Measurements from ENCODE around the gene LRMDA. TPM values are rescaled to one million over a fixed set of nuclear protein-coding genes. Genes with fewer than 3 reads are reported as not detected.

Gene LRMDA
- total and polyA plus RNA-seq, 2 of the 13 experiments (the other 11 are each of a cell fraction or from before 2014, with no cell fraction given), result 13.4 to 22.0 TPM

DNA sequence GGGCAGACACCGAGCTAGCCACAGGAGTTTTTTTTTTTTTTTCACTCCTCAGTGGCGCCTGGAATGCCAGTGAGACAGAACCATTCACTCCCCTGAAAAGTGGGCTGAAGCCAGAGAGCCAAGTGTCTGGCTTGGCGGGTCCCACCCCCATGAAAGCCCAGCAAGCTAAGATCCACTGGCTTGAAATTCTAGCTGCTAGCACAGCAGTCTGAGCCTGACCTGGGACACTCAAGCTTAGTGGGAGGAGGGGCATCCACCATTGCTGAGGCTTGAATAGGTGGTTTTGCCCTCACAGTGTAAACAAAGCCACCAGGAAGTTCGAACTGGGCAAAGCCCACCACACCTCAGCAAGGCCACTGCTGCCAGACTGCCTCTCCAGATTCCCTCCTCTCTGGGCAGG lies 144.5 kb downstream of the LRMDA start:
- ChIA-PET POLR2A (no interaction called here), CTCF (ENCODE audit: low intra/inter-chr PET ratio, low total read pairs) (no interaction called here)
- Histone ChIP-seq H2AFZ (ENCODE audit: low read length) (no peak overlapping the region), H4K20me1 (ENCODE audit: insufficient read depth, low read length) (no peaks in the 10 kb centered on the region), H3K36me3 (replicated peaks in 1 of 2; ENCODE audit: control insufficient read depth in 1 of 2, insufficient read depth in 2 of 2, low read length in 2 of 2) (no peaks in the 10 kb centered on the region; a peak in 1 of 5 replicates), H3K27ac (ENCODE audit: extremely low read length, insufficient read depth, low read length) (no peak overlapping the region), H3K9me3 (ENCODE audit: low read length) (peaks cover 41% of the 10 kb centered on the region), H3K9ac (ENCODE audit: insufficient read depth, low read depth, low read length) (no peak overlapping the region), H3K4me3 (replicated peaks in 1 of 3; ENCODE audit: insufficient read depth in 1 of 3, low read depth in 2 of 3, low read length in 3 of 3) (no peak overlapping the region), H3K4me1 (ENCODE audit: insufficient read depth, low read length) (0 out of 2 replicates have a peak, but pooled peaks cover 6% of the 10 kb centered on the region), H3K4me2 (ENCODE audit: low read depth, low read length) (no peak overlapping the region), H3K79me2 (ENCODE audit: insufficient read depth, low read length) (no peaks in the 10 kb centered on the region), H3K27me3 (ENCODE audit: control insufficient read depth in 1 of 2, insufficient read depth in 2 of 2, low read length in 2 of 2) (no peaks in the 10 kb centered on the region)
- WGBS (ENCODE audit: low lambda C conversion rate), result 86% methylated on average over 3 of the region's 4 CpGs
- FAIRE-seq (no peak), DNase-seq (ENCODE audit: low spot score) (no peak), ATAC-seq (no peak)
- TF ChIP-seq, protein P1, sequence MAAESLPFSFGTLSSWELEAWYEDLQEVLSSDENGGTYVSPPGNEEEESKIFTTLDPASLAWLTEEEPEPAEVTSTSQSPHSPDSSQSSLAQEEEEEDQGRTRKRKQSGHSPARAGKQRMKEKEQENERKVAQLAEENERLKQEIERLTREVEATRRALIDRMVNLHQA (CRISPR knock-in tag; IDR thresholded peaks at IDR 0.05), result no peak
- TF ChIP-seq FOXJ3 (CRISPR knock-in tag; IDR thresholded peaks at IDR 0.05; ENCODE audit: borderline replicate concordance), result no peak
- TF ChIP-seq, protein P2, sequence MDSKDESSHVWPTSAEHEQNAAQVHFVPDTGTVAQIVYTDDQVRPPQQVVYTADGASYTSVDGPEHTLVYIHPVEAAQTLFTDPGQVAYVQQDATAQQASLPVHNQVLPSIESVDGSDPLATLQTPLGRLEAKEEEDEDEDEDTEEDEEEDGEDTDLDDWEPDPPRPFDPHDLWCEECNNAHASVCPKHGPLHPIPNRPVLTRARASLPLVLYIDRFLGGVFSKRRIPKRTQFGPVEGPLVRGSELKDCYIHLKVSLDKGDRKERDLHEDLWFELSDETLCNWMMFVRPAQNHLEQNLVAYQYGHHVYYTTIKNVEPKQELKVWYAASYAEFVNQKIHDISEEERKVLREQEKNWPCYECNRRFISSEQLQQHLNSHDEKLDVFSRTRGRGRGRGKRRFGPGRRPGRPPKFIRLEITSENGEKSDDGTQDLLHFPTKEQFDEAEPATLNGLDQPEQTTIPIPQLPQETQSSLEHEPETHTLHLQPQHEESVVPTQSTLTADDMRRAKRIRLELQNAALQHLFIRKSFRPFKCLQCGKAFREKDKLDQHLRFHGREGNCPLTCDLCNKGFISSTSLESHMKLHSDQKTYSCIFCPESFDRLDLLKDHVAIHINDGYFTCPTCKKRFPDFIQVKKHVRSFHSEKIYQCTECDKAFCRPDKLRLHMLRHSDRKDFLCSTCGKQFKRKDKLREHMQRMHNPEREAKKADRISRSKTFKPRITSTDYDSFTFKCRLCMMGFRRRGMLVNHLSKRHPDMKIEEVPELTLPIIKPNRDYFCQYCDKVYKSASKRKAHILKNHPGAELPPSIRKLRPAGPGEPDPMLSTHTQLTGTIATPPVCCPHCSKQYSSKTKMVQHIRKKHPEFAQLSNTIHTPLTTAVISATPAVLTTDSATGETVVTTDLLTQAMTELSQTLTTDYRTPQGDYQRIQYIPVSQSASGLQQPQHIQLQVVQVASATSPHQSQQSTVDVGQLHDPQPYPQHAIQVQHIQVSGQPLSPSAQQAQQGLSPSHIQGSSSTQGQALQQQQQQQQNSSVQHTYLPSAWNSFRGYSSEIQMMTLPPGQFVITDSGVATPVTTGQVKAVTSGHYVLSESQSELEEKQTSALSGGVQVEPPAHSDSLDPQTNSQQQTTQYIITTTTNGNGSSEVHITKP (CRISPR knock-in tag; IDR thresholded peaks at IDR 0.05; ENCODE audit: low read depth), result no peak
- TF ChIP-seq, protein P3, sequence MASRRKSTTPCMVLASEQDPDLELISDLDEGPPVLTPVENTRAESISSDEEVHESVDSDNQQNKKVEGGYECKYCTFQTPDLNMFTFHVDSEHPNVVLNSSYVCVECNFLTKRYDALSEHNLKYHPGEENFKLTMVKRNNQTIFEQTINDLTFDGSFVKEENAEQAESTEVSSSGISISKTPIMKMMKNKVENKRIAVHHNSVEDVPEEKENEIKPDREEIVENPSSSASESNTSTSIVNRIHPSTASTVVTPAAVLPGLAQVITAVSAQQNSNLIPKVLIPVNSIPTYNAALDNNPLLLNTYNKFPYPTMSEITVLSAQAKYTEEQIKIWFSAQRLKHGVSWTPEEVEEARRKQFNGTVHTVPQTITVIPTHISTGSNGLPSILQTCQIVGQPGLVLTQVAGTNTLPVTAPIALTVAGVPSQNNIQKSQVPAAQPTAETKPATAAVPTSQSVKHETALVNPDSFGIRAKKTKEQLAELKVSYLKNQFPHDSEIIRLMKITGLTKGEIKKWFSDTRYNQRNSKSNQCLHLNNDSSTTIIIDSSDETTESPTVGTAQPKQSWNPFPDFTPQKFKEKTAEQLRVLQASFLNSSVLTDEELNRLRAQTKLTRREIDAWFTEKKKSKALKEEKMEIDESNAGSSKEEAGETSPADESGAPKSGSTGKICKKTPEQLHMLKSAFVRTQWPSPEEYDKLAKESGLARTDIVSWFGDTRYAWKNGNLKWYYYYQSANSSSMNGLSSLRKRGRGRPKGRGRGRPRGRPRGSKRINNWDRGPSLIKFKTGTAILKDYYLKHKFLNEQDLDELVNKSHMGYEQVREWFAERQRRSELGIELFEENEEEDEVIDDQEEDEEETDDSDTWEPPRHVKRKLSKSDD (CRISPR knock-in tag; IDR thresholded peaks at IDR 0.05; ENCODE audit: low read depth), result no peak
- TF ChIP-seq TCF12 (IDR thresholded peaks at IDR 0.05), result no peak
- TF ChIP-seq TCF12 (CRISPR knock-in tag; IDR thresholded peaks at IDR 0.05), result no peak
- TF ChIP-seq ZNF850 (CRISPR knock-in tag; conservative IDR thresholded peaks at IDR 0.05), result no peak
- no peak for TF ChIP-seq BRCA1 (CRISPR knock-in tag; IDR thresholded peaks at IDR 0.05)
- TF ChIP-seq NAIF1 (CRISPR knock-in tag; IDR thresholded peaks at IDR 0.05; ENCODE audit: borderline replicate concordance), result no peak
- TF ChIP-seq KLF15 (CRISPR knock-in tag; IDR thresholded peaks at IDR 0.05; ENCODE audit: borderline replicate concordance), result no peak
- TF ChIP-seq ZNF607 (CRISPR knock-in tag; IDR thresholded peaks at IDR 0.05; ENCODE audit: borderline replicate concordance), result no peak
- TF ChIP-seq ZNF350 (CRISPR knock-in tag; IDR thresholded peaks at IDR 0.05; ENCODE audit: borderline replicate concordance, low read depth), result no peak
- in situ Hi-C loops (cut with HindIII; ENCODE audit: extremely low pct_ligation_motif_present, low pct_unique_long_range_greater_than_20kb), result no loop called here
- intact Hi-C loops (cut with micrococcal nuclease; ENCODE audit: unreplicated experiment), result no loop called here
- BruUV-seq (replicated peaks), result no TSS peak

All from HepG2 (cell line).